ENCODE data around the gene BTN1A1.

The BTN1A1 gene

GRCh38 chr6:26550250-26550993 lies 50.3 kb downstream of the BTN1A1 start:
- H3K27me3 Mint-ChIP-seq: no peaks in the 10 kb centered on the region
- H3K9me3 Mint-ChIP-seq: no peaks in the 10 kb centered on the region
- H3K4me1 Mint-ChIP-seq (ENCODE audit: low read depth): peaks cover 23% of the 10 kb centered on the region
- peak; percentile 82 for DNase-seq
- H3K36me3 Mint-ChIP-seq (ENCODE audit: low read depth): peaks cover 22% of the 10 kb centered on the region
- peak overlapping the region; percentile 86 for H3K27ac Mint-ChIP-seq
- H3K4me3 Mint-ChIP-seq: peak overlapping the region; percentile 90

GRCh38 chr6:26552205-26552604 lies 52.1 kb downstream of the BTN1A1 start:
- H3K27me3 Mint-ChIP-seq: no peaks in the 10 kb centered on the region
- H3K36me3 Mint-ChIP-seq (ENCODE audit: low read depth): peaks cover 5% of the 10 kb centered on the region
- H3K4me1 Mint-ChIP-seq (ENCODE audit: low read depth): peaks cover 32% of the 10 kb centered on the region
- H3K9me3 Mint-ChIP-seq: peaks cover 2% of the 10 kb centered on the region
- H3K27ac Mint-ChIP-seq: no peak overlapping the region
- no peak for DNase-seq
- H3K4me3 Mint-ChIP-seq: no peak overlapping the region

DNA sequence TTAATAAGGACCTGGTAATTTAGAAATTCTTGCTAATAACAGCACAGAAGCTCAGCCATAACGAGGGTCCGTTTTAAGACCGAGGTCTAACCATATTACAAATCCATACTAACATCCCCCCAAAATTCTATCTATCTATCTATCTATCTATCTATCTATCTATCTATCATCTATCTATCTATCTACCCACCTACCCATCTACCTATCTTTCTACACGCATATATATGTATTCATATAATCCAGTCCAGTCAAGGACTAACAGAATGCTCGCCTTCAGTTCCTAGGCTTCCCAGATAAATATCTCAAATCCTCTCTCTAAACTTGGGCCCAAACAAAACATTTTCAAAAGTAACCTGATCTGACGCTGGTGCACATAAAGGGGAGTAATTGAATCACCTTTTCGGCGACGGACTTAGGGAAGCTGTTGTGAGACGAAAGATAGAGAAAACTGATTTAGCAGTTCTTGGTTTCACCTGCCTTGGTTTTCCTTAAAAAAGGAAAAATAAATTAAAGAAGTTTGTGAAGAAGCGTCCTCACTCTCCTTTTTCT lies 52.6 kb downstream of the BTN1A1 start:
- H3K9me3 Mint-ChIP-seq: peaks cover 2% of the 10 kb centered on the region
- H3K36me3 Mint-ChIP-seq (ENCODE audit: low read depth): peaks cover 5% of the 10 kb centered on the region
- no peak overlapping the region for H3K4me3 Mint-ChIP-seq
- H3K27me3 Mint-ChIP-seq: no peaks in the 10 kb centered on the region
- H3K27ac Mint-ChIP-seq: no peak overlapping the region
- no peak for DNase-seq
- peaks cover 34% of the 10 kb centered on the region for H3K4me1 Mint-ChIP-seq (ENCODE audit: low read depth)

DNA sequence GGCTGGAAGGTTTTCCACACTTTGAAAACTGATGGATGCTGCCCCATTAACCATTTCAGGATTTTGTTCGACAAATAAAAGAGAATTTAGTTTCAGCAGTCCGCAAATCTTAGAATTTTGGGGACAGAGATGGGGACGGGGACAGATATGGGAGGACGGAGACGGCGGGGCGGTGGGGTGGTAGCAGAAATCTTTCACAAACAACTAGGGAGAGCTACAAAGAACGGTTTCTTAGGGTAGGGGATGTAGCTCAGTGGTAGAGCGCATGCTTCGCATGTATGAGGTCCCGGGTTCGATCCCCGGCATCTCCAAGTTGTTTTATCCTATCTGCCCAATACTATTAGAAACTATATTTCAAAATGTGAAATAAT lies 53.1 kb downstream of the BTN1A1 start:
- peaks cover 5% of the 10 kb centered on the region for H3K36me3 Mint-ChIP-seq (ENCODE audit: low read depth)
- no peak overlapping the region for H3K4me3 Mint-ChIP-seq
- DNase-seq: peak; percentile 88
- no peaks in the 10 kb centered on the region for H3K27me3 Mint-ChIP-seq
- peaks cover 2% of the 10 kb centered on the region for H3K9me3 Mint-ChIP-seq
- H3K4me1 Mint-ChIP-seq (ENCODE audit: low read depth): peaks cover 34% of the 10 kb centered on the region
- H3K27ac Mint-ChIP-seq: no peak overlapping the region

DNA sequence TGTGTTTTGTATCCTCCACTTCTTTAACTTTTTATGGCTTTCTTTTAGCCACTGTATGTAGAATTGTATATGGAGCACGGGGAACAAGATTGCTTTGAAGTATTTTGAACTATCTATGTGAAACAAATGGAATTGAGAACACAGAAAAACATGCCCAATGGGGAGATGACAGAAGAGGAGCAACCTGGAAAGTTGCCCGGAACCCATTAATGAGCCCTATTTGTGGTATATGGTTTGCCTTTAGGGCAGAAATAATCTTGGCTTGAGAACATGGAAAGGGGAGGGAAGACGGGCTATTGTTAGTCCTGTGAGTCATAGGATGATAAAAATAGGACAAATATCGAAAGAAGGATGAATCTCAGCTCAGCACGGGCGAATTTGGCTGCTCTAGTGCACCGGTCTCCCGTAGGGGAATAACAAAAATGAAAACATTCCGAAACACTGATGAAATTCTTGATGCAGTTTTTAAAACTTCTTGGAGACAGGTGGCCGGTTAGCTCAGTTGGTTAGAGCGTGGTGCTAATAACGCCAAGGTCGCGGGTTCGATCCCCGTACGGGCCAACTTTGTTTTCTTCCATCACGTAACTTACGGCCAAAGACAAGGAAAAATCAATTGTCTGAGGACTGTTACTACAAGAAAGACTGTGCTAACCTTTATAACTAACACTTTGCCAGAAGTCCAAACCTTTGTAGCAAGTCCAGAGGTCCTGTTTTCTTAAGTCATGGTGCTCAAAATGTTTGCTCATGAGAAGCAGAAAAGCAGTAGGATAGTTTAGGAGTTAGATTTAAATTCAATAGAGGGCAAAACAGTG lies 53.7 kb downstream of the BTN1A1 start:
- Mint-ChIP-seq H3K27ac (no peak overlapping the region), H3K9me3 (peaks cover 2% of the 10 kb centered on the region), H3K36me3 (ENCODE audit: low read depth) (peaks cover 5% of the 10 kb centered on the region), H3K27me3 (no peaks in the 10 kb centered on the region), H3K4me1 (ENCODE audit: low read depth) (peaks cover 35% of the 10 kb centered on the region), H3K4me3 (no peak overlapping the region)
- DNase-seq: peak; percentile 90

DNA sequence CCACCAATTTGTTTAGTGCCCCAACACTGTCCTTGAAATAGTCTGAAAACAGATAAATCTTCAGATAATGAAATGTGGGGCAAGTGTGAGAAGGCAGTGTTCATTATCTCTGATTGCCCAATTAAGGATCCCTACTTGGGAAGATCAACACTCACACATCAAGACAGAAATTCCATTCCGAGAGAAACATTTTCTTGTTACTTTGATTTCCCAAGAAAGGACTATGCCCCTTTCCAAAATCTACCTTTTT lies 54.3 kb downstream of the BTN1A1 start:
- Mint-ChIP-seq H3K36me3 (ENCODE audit: low read depth) (peaks cover 5% of the 10 kb centered on the region), H3K27ac (no peak overlapping the region), H3K4me3 (no peak overlapping the region), H3K4me1 (ENCODE audit: low read depth) (peaks cover 35% of the 10 kb centered on the region), H3K9me3 (peaks cover 2% of the 10 kb centered on the region), H3K27me3 (no peaks in the 10 kb centered on the region)
- no peak for DNase-seq

- Mint-ChIP-seq H3K36me3 (ENCODE audit: low read depth) (peaks cover 5% of the 10 kb centered on the region), H3K9me3 (peaks cover 2% of the 10 kb centered on the region), H3K27me3 (no peaks in the 10 kb centered on the region), H3K4me3 (no peak overlapping the region), H3K4me1 (ENCODE audit: low read depth) (peaks cover 31% of the 10 kb centered on the region), H3K27ac (no peak overlapping the region)
- DNase-seq: peak; percentile 79
Measured at GRCh38 chr6:26554697-26555504, 54.8 kb downstream of the BTN1A1 start.

DNA sequence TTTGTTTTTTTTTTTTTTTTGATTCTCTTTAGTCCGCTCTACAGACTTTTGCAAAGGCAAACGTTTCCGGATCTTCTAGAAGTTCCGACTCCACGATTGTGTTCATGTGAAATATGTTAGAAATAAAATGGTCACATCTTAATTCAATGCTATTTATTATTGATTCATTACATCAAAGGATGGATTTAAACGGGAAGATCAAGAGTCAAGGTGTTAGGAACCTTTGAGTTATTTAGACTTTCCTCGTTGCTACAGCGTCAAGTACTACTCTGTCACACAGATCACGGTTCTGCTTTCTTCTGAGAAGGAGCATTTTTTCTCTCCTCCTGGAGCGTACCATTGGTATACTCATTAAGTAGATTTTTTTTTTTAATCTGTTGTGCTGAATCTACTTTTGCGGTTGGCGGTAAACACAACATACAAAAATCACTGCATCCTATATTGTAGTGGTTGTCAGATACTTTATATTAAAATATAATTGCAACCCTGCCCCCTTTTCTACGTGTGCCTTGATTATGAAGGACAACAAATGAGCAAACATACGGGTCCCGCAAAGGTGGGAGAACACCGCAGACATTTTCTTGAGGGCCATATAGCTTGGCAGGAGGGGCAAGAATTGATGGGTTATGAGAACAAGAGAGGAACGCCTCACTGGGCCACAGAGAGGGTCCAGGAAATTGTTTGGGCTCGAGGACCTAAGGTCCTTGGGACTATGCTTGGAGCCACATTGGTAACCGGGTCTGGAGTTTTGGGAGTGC lies 55.6 kb downstream of the BTN1A1 start:
- Mint-ChIP-seq H3K9me3 (peaks cover 2% of the 10 kb centered on the region), H3K27me3 (no peaks in the 10 kb centered on the region), H3K36me3 (ENCODE audit: low read depth) (peaks cover under 1% of the 10 kb centered on the region), H3K4me3 (no peak overlapping the region), H3K27ac (peak overlapping the region; percentile 83), H3K4me1 (ENCODE audit: low read depth) (peaks cover 24% of the 10 kb centered on the region)
- no peak for DNase-seq

GRCh38 chr6:26556263-26557070 lies 56.4 kb downstream of the BTN1A1 start:
- Mint-ChIP-seq H3K4me1 (ENCODE audit: low read depth) (peaks cover 18% of the 10 kb centered on the region), H3K36me3 (ENCODE audit: low read depth) (no peaks in the 10 kb centered on the region), H3K9me3 (peaks cover 2% of the 10 kb centered on the region), H3K27me3 (no peaks in the 10 kb centered on the region), H3K4me3 (peak overlapping the region; percentile 19), H3K27ac (peak overlapping the region; percentile 83)
- DNase-seq: peak; percentile 65

Measured in activated T-cell treated with anti-CD3 and anti-CD28 coated beads, Interleukin-2, amount 50 U/mL, for 24 hours (primary cell).